ENCODE measurements around the gene CIRBP. TPM values are rescaled to one million over a fixed set of nuclear protein-coding genes. Genes with fewer than 3 reads are reported as not detected.

The CIRBP gene
- total and polyA plus RNA-seq, 2 of the 13 experiments (the other 11 are each of a cell fraction or from before 2014, with no cell fraction given), result 133 to 140 TPM

DNA sequence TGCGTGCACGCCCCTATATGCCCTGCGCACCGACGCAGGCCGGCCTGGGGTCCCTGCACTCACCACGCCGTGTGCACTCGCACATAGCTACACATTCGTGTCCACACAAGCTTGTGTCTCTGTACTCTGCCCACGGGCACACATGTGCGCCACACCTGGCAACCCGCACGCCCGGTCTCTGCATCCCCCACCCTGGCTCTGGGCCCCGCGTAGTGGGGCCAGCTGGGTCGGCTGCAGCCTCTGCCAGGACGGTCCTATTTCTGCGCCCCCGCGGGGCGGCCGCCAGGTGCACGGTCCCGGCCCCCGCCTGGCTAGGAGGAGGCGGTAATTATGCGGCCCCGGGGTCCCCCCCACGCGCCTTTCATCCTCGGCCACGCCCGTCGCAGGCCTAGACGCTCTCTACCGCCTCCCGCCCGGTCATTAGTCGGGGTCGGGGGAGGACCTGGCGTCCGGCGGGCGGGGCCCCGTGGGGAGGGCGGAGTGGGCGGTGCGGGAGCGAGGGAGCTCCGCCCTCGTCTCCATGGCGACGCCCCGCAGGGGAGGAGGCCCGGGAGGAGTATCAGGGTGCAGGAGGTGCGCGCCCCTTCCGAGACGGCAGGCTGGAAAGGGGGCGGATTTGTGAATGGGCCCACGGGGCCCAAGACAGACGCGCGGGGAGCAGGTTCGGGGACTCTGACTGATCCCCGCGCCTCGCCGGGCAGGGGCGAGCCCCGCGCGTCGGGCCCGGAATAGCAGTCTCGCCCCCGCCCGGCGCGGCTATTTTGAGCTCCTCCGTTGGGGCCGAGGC, 2.8 kb upstream of the CIRBP start (continued):
- TF ChIP-seq, protein P1, sequence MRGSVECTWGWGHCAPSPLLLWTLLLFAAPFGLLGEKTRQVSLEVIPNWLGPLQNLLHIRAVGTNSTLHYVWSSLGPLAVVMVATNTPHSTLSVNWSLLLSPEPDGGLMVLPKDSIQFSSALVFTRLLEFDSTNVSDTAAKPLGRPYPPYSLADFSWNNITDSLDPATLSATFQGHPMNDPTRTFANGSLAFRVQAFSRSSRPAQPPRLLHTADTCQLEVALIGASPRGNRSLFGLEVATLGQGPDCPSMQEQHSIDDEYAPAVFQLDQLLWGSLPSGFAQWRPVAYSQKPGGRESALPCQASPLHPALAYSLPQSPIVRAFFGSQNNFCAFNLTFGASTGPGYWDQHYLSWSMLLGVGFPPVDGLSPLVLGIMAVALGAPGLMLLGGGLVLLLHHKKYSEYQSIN (CRISPR knock-in tag; IDR thresholded peaks at IDR 0.05; ENCODE audit: borderline replicate concordance), result no peak
- TF ChIP-seq ZNF720 (CRISPR knock-in tag; IDR thresholded peaks at IDR 0.05), result no peak
- TF ChIP-seq ZNF556 (CRISPR knock-in tag; IDR thresholded peaks at IDR 0.05; ENCODE audit: borderline replicate concordance), result peak; percentile 71; the same call in 1 of the 2 replicates
- TF ChIP-seq ETV6 (CRISPR knock-in tag; conservative IDR thresholded peaks at IDR 0.05), result 0 out of 2 replicates have a peak, but pooled peaks have one; percentile 15
- TF ChIP-seq SNAPC4 (CRISPR knock-in tag; IDR thresholded peaks at IDR 0.05), result no peak
- no peak for TF ChIP-seq ZBTB40 (IDR thresholded peaks at IDR 0.05)
- peak; percentile 20 for TF ChIP-seq ZBTB40 (CRISPR knock-in tag; IDR thresholded peaks at IDR 0.05)
- no peak for TF ChIP-seq ZNF501 (CRISPR knock-in tag; IDR thresholded peaks at IDR 0.05)
- TF ChIP-seq ZBTB7B (CRISPR knock-in tag; IDR thresholded peaks at IDR 0.05), result peak; percentile 68; the same call in 1 of the 2 replicates
- peak; percentile 60 for TF ChIP-seq DR1 (CRISPR knock-in tag; IDR thresholded peaks at IDR 0.05)
- TF ChIP-seq ZNF788 (CRISPR knock-in tag; IDR thresholded peaks at IDR 0.05; ENCODE audit: borderline replicate concordance), result peak; percentile 73
- TF ChIP-seq TBX2 (CRISPR knock-in tag; IDR thresholded peaks at IDR 0.05; ENCODE audit: borderline replicate concordance), result peak; percentile 64
- TF ChIP-seq KDM5B (CRISPR knock-in tag; IDR thresholded peaks at IDR 0.05; ENCODE audit: borderline replicate concordance), result peak; percentile 52; the same call in 1 of the 2 replicates
- no peak for TF ChIP-seq ZKSCAN5 (CRISPR knock-in tag; IDR thresholded peaks at IDR 0.05)

All from HepG2 (cell line).